ELR (cell line): ENCODE data around the gene FAM3B.

ENCODE experiments used
- DNase-seq: peaks from one replicate; pipeline ENCODE4 v3.0.0-alpha.2; 2015; ENCODE audit warnings: low read depth

Gene FAM3B

GRCh38 chr21:41319273-41319672 lies 2.7 kb downstream of the FAM3B start:
- DNase-seq, result no peak

GRCh38 chr21:41321211-41321907 lies 4.8 kb downstream of the FAM3B start:
- no peak for DNase-seq

- DNase-seq, result no peak
These were observed 5.4 kb downstream of the FAM3B start for GRCh38 chr21:41321908-41322495.

GRCh38 chr21:41322496-41323382 lies 6.1 kb downstream of the FAM3B start:
- no peak for DNase-seq

- DNase-seq, result no peak
These were observed 8.7 kb downstream of the FAM3B start for GRCh38 chr21:41325138-41325912.

GRCh38 chr21:41326414-41327080 lies 9.9 kb downstream of the FAM3B start:
- DNase-seq, result no peak

- no peak for DNase-seq
These were observed 11.2 kb downstream of the FAM3B start for GRCh38 chr21:41327753-41328152.

GRCh38 chr21:41328660-41329607 lies 12.3 kb downstream of the FAM3B start:
- DNase-seq, result peak; percentile 2

- DNase-seq, result no peak
These were observed 17.2 kb downstream of the FAM3B start for GRCh38 chr21:41333752-41334151.

GRCh38 chr21:41337515-41337914 lies 20.9 kb downstream of the FAM3B start:
- no peak for DNase-seq

- no peak for DNase-seq
These were observed 21.9 kb downstream of the FAM3B start for GRCh38 chr21:41338455-41338854.

- no peak for DNase-seq
These were observed 25.4 kb downstream of the FAM3B start for GRCh38 chr21:41342035-41342434.

GRCh38 chr21:41344146-41344545 lies 27.5 kb downstream of the FAM3B start:
- no peak for DNase-seq

- DNase-seq, result no peak
These were observed 28.8 kb downstream of the FAM3B start for GRCh38 chr21:41345356-41345755.

- DNase-seq, result no peak
These were observed 29.5 kb downstream of the FAM3B start for GRCh38 chr21:41345934-41346685.

GRCh38 chr21:41346758-41347157 lies 30.2 kb downstream of the FAM3B start:
- DNase-seq, result no peak

GRCh38 chr21:41348434-41348833 lies 31.8 kb downstream of the FAM3B start:
- DNase-seq, result no peak

- DNase-seq, result no peak
These were observed 32.5 kb downstream of the FAM3B start for GRCh38 chr21:41349126-41349525.

- DNase-seq, result no peak
These were observed 33.2 kb downstream of the FAM3B start for GRCh38 chr21:41349619-41350390.
